SW 1271 (cell line): ENCODE measurements around the gene C8G.

Experiments used
- DNase-seq, 2 experiments: peaks; one replicate each; lab custom pipeline; 2025; lab: John Stamatoyannopoulos, UW

C8G gene

GRCh38 chr9:136920734-136921231 is 24.3 kb upstream of the C8G start:
- DNase-seq = no peak

DNA sequence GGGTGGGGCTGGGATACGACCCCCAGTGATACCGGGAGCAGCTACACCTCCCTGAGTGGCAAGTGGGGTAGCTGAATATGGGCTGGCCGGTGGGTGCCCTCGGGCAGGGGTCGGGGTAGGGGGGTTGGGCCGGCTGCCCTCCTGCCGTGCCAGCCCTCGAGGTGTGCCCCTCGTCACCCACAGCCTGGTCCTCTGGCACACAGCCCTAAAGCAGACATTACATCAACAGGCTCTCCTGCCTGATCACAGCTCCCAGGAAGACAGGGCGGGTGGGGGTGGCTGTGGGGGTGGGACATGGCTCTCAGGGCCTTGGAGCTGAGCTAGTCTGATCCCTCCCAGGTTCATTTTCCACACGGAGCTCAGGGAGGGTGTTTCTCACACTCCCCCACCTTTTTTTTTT is 23.7 kb upstream of the C8G start:
- DNase-seq = no peak

DNA sequence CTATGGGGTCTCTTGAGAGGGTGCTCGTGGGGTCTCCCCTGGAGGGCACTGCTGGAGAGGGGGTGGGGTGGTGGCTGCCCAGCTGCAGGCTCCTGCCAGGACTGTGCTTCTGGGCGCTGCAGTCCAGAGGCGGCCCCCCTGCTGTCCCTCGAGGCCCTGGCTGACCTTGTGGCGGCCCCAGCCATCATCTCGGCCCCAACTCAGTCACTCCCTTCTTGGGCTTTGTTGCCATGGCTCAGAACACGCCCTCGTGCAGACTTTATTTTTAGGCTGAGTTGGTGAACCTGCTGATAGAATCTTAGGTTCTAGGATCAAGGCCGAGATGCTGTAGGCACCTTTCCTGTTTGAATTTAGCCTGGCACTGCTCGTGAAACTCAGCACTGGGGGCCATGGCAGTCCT is 23.3 kb upstream of the C8G start:
- no peak for DNase-seq

GRCh38 chr9:136922540-136922939 is 22.5 kb upstream of the C8G start:
- DNase-seq = no peak

- DNase-seq = no peak
These were observed 21.2 kb upstream of the C8G start for GRCh38 chr9:136923881-136924280.

- DNase-seq = no peak
These were observed 19.5 kb upstream of the C8G start for GRCh38 chr9:136925414-136926153.

DNA sequence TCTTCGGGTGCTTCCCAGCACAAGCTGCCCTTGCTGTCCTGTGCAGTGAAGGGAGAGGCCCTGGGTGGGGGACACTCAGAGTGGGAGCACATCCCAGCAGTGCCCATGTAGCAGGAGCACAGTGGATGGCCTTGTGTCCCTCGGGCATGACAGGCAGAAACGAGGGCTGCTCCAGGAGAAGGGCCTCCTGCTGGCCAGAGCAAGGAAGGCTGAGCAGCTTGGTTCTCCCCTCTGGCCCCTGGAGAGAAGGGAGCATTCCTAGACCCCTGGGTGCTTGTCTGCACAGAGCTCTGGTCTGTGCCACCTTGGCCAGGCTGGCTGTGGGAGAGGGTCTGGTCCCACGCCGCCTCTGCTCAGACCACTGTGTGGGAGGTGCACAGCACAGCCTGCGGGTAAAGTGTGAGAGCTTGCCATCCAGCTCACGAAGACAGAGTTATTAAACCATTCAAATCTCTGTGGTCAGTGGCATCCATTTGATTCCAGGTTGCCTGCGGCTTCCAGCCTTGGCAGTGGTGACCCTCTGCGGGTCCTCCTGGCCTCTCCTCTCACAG is 18.8 kb upstream of the C8G start:
- no peak for DNase-seq

GRCh38 chr9:136926749-136927148 is 18.3 kb upstream of the C8G start:
- no peak for DNase-seq

DNA sequence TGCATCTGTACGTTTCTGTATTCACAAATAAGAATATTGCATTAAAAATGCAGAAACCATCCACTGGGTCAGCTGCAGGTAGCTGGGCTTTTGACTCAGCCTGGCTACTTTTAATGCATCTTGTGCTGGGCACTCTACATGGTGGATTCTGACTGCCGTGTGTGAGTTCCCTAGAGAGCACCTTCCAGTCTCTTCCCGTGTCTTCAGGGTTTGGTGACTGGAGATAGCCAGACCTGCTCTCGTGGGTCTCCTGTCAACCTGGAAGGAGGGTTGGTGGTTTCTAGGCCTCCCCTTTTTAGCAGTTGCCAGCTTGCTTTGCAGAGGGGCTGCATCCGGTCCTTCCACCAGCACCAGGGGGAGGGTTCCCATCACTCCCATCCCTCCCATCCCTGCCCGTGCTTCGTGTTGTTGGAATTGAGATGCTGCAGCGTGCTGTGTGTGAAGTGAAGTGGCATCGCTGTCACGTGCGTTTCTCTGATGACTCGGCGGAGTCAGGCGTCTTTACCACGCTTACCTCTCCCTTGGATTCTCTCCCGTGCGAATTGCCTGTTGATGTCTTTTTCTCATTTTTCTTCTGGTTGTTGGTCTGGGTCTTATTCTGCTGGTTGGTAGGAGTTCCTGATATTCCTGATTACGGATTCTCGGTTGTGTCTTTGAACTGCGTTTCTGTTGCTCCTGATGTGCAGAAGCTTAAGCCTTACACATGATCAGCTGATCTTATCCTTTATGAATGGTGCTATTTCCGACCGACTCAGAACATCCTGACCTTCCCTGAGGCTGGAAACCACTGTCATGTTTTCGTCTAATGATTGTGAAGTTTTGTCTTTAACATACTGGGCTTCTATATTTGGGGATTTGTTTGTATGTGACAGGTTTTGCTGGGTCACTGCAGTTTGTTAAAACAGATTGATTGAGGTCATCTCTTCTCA is 17.4 kb upstream of the C8G start:
- no peak for DNase-seq

DNA sequence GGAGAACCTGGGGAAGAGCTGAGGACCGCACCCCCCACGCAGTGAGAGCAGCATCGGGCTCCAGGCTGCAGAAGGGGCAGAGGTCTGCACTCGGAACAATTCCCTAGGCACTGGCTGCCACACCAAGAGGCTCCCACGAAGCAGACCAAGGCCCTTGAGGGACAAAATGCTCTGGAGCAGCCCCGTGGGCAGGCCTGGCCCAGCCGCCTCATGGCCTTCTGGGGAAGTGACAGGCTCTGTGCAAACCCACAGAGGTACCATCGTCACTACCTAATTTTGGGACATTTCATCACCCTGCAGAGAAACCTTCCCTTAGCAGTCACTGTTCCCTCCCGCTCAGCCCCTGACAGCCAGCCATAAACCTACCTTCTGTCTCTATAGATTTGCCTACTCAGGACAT is 16.5 kb upstream of the C8G start:
- no peak for DNase-seq

- no peak for DNase-seq
These were observed 15.0 kb upstream of the C8G start for GRCh38 chr9:136930014-136930413.

DNA sequence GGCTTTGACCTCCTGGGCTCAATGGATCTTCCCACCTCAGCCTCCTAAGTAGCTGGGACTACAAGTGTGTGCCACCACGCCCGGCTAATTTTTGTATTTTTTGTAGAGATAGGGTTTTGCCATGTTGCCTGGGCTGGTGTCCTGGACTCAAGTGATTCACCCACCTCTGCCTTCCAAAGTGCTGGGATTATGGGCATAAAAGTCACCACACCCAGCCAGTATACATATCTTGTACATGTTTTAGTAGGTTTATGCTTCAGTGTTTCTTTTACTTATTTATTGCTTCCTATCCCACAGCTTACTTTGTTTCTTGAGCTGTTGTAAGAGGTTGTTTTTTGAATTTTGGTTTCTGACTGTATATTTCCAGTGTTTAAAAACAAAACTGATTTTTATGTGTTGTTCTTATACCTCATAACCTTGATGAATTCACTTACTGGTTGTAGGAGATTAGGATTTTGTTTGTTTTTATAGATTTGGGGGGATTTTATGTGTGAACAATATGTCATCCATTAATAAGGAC is 13.4 kb upstream of the C8G start:
- no peak for DNase-seq

DNA sequence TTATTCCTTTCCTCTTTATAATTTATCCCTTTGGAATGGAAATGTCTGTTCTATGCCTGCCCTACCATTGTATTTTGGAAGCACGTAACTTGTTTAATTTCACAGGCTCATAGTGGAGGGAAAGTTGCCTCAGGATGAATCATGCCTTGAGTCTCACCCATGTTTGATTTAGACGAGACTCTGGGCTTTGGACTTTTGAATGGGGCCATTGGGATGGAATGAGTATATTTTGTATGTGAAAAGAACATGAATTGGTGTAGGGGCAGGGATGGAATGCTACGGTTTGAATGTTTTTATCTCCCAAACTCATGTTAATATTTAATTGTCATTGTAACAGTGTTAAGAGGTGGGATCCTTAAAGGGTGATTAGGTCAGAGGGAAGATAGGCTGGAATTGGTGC is 10.8 kb upstream of the C8G start:
- DNase-seq = no peak

- DNase-seq = no peak
These were observed 9.4 kb upstream of the C8G start for GRCh38 chr9:136935651-136936050.

GRCh38 chr9:136936645-136937170 is 8.3 kb upstream of the C8G start:
- no peak for DNase-seq

DNA sequence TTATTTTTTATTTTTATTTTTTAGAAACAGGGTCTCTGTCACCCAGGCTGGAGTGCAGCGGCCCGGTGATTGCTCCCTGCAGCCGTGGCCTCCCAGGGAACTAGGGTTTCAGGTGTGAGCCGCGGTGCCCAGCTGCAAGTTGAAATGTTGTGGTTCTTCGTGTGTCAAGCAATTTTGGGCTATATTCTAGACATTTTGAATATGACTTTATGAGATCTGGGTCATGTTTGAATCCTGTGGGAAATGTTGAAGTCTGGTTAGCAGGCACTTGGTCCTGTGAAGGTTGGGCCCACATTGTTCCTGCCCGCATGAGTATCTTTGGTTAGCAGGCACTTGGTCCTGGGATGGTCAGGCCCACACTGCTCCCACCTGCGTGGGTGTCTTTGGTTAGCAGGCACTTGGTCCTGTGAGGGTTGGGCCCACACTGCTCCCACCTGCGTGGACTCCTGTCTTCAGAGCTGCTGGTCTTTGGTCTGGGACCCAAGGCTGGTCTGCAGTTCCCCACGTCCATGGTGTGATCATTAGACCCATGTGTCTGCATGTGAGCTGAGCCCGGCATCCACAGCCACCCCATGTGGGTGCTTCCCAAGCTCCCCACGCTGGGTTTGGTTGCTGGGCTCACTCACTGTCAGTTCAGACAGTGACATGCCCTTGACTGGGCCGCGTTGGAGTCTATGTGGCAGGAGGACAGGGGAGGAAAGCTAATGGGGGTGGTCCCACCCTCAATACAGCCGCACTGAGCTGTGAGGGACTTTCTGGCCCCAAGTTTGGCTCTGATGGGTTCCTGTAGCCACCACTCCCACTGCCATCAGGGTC is 7.6 kb upstream of the C8G start:
- DNase-seq = no peak

GRCh38 chr9:136939431-136939995 is 5.5 kb upstream of the C8G start:
- no peak for DNase-seq

- DNase-seq = no peak
These were observed 5.0 kb upstream of the C8G start for GRCh38 chr9:136939996-136940525.

GRCh38 chr9:136940526-136941230 is 4.4 kb upstream of the C8G start:
- DNase-seq = no peak
